ENCODE results near the gene VAMP5. TPM values are rescaled to one million over a fixed set of nuclear protein-coding genes. Genes with fewer than 3 reads are reported as not detected.
"Not testable (repeated sequence)": the region's sequence is repeated elsewhere in the genome, so short reads cannot be mapped to it uniquely, and the experiment has no call there.

VAMP5 gene
- total RNA-seq, 1 donor from 2014 or later: not detected

GRCh38 chr2:85611705-85612587 lies 27.7 kb downstream of the VAMP5 start, which contains the start of gene C2orf68:
Gene C2orf68 (minus strand): TSS chr2:85612066. CDS start chr2:85611984, 82 bp downstream.
- no peaks in the 10 kb centered on the region for H3K9me3 Mint-ChIP-seq (ENCODE audit: unreplicated experiment)
- TF ChIP-seq CTCF (IDR thresholded peaks at IDR 0.05): no peak
- peaks cover 30% of the 10 kb centered on the region for H3K4me1 Mint-ChIP-seq (ENCODE audit: unreplicated experiment)

GRCh38 chr2:85613717-85614515 lies 29.7 kb downstream of the VAMP5 start:
- peak overlapping the region; percentile 13 for H3K27ac Mint-ChIP-seq (ENCODE audit: unreplicated experiment)
- peaks cover 34% of the 10 kb centered on the region for H3K4me1 Mint-ChIP-seq (ENCODE audit: unreplicated experiment)

More at GRCh38 chr2:85611705-85612587, 27.7 kb downstream of the VAMP5 start, which contains the start of gene C2orf68:
- peak; percentile 94 for DNase-seq (ENCODE audit: extremely low spot score, unreplicated experiment)
- Mint-ChIP-seq H3K27ac (ENCODE audit: unreplicated experiment) (peak within 1 kb of the TSS; percentile 93), H3K4me3 (ENCODE audit: unreplicated experiment) (peak within 1 kb of the TSS; percentile 94), H3K27me3 (ENCODE audit: unreplicated experiment) (no peaks in the 10 kb centered on the region), H3K36me3 (ENCODE audit: unreplicated experiment) (peaks cover 12% of the 10 kb centered on the region)

GRCh38 chr2:85614757-85615156 lies 30.5 kb downstream of the VAMP5 start:
- not testable (repeated sequence) for DNase-seq (ENCODE audit: extremely low spot score, unreplicated experiment); H3K4me3 Mint-ChIP-seq (ENCODE audit: unreplicated experiment); H3K27me3 Mint-ChIP-seq (ENCODE audit: unreplicated experiment); H3K36me3 Mint-ChIP-seq (ENCODE audit: unreplicated experiment); H3K27ac Mint-ChIP-seq (ENCODE audit: unreplicated experiment); H3K9me3 Mint-ChIP-seq (ENCODE audit: unreplicated experiment)
- H3K4me1 Mint-ChIP-seq (ENCODE audit: unreplicated experiment): peaks cover 37% of the 10 kb centered on the region

More at GRCh38 chr2:85613717-85614515, 29.7 kb downstream of the VAMP5 start:
- TF ChIP-seq CTCF (IDR thresholded peaks at IDR 0.05): no peak
- H3K9me3 Mint-ChIP-seq (ENCODE audit: unreplicated experiment): no peaks in the 10 kb centered on the region
- H3K27me3 Mint-ChIP-seq (ENCODE audit: unreplicated experiment): no peaks in the 10 kb centered on the region
- H3K4me3 Mint-ChIP-seq (ENCODE audit: unreplicated experiment): no peak overlapping the region
- no peak for DNase-seq (ENCODE audit: extremely low spot score, unreplicated experiment)
- peaks cover 5% of the 10 kb centered on the region for H3K36me3 Mint-ChIP-seq (ENCODE audit: unreplicated experiment)

GRCh38 chr2:85615413-85615728 lies 31.1 kb downstream of the VAMP5 start:
- H3K36me3 Mint-ChIP-seq (ENCODE audit: unreplicated experiment): no peaks in the 10 kb centered on the region
- TF ChIP-seq CTCF (IDR thresholded peaks at IDR 0.05): no peak
- no peak for DNase-seq (ENCODE audit: extremely low spot score, unreplicated experiment)
- H3K4me3 Mint-ChIP-seq (ENCODE audit: unreplicated experiment): no peak overlapping the region
- H3K9me3 Mint-ChIP-seq (ENCODE audit: unreplicated experiment): no peaks in the 10 kb centered on the region
- H3K4me1 Mint-ChIP-seq (ENCODE audit: unreplicated experiment): peaks cover 33% of the 10 kb centered on the region
- no peaks in the 10 kb centered on the region for H3K27me3 Mint-ChIP-seq (ENCODE audit: unreplicated experiment)
- peak overlapping the region; percentile 92 for H3K27ac Mint-ChIP-seq (ENCODE audit: unreplicated experiment)

- Mint-ChIP-seq H3K4me3 (ENCODE audit: unreplicated experiment) (peak overlapping the region; percentile 94), H3K4me1 (ENCODE audit: unreplicated experiment) (peaks cover 24% of the 10 kb centered on the region), H3K36me3 (ENCODE audit: unreplicated experiment) (peaks cover 10% of the 10 kb centered on the region)
- not testable (repeated sequence) for DNase-seq (ENCODE audit: extremely low spot score, unreplicated experiment); H3K9me3 Mint-ChIP-seq (ENCODE audit: unreplicated experiment); H3K27ac Mint-ChIP-seq (ENCODE audit: unreplicated experiment); H3K27me3 Mint-ChIP-seq (ENCODE audit: unreplicated experiment)
These were observed 33.5 kb downstream of the VAMP5 start for GRCh38 chr2:85617723-85618122.
